Panc1 (cell line): ENCODE results near the gene CCDC69. TPM values are rescaled to one million over a fixed set of nuclear protein-coding genes. Genes with fewer than 3 reads are reported as not detected.

Experiments used
- ATAC-seq: fragments of 200-7000 bp; cut with Tn5 transposase; 2 replicates; pipeline ENCODE4 v1.9.1; 2020; ENCODE audit warnings: mild to moderate bottlenecking, moderate library complexity
- BruUV-seq: library from RNA; stranded (reverse); fragments of 400-500 nt; replicated peaks from 2 replicates; lab custom pipeline; 2021; lab: Mats Ljungman, UMichigan
- CTCF ChIA-PET: fragments of 300-600 bp; sonication (Branson Sonifier 250); formaldehyde crosslinking; loops from one replicate; lab custom pipeline; 2022; ENCODE audit warnings: antibody characterized with exemption; lab: Charles Lee
- POLR2A ChIA-PET: fragments of 300-600 bp; sonication (Branson Sonifier 250); formaldehyde crosslinking; loops from one replicate; lab custom pipeline; 2022; ENCODE audit warnings: antibody characterized with exemption; lab: Charles Lee
- DNase-seq: peaks from one replicate; pipeline ENCODE4 v3.0.0-alpha.2; 2010; ENCODE audit warnings: low read depth, low spot score
- H3K27ac ChIP-seq: 2 replicates; pipeline ENCODE4 v1.5.1; 2011; ENCODE audit warnings: mild to moderate bottlenecking, low read length, inconsistent platforms
- H3K27me3 ChIP-seq: fragments of 200-500 bp; sonication (Bioruptor generic); 2 replicates; pipeline ENCODE4 v1.6.0; 2014; ENCODE audit warnings: low read length, inconsistent platforms; ENCODE audit not compliant: control insufficient read depth, insufficient read depth
- H3K36me3 ChIP-seq: fragments of 200-500 bp; sonication (Bioruptor generic); 2 replicates; pipeline ENCODE4 v1.5.1; 2014; ENCODE audit warnings: inconsistent platforms, mild to moderate bottlenecking, low read length, moderate library complexity; ENCODE audit not compliant: control insufficient read depth, insufficient read depth
- H3K4me1 ChIP-seq: 2 replicates; pipeline ENCODE4 v1.5.1; 2011; ENCODE audit warnings: inconsistent platforms, mild to moderate bottlenecking, low read length, moderate library complexity; ENCODE audit not compliant: control insufficient read depth, insufficient read depth
- H3K4me3 ChIP-seq, 2 experiments: 2 replicates each; pipeline ENCODE4 v1.5.1; 2011 to 2012; ENCODE audit warnings: low read depth in 2 of 2, low read length in 2 of 2, mild to moderate bottlenecking in 2 of 2, inconsistent platforms in 1 of 2, moderate library complexity in 1 of 2
- H3K9me3 ChIP-seq: fragments of 200-500 bp; sonication (Bioruptor generic); 2 replicates; pipeline ENCODE4 v1.5.1; 2014; ENCODE audit warnings: low read depth, mild to moderate bottlenecking, inconsistent platforms, low read length, moderate library complexity; ENCODE audit not compliant: control insufficient read depth, insufficient read depth
- CTCF ChIP-seq: fragments of 450-650 bp; IDR thresholded peaks from 2 replicates; pipeline ENCODE4 v1.5.1; 2017; ENCODE audit warnings: mild to moderate bottlenecking
- POLR2AphosphoS5 ChIP-seq: IDR thresholded peaks from 2 replicates; pipeline ENCODE4 v1.6.1; 2012; ENCODE audit warnings: mild to moderate bottlenecking, low read depth, low read length, moderate library complexity
- REST ChIP-seq, 2 experiments: IDR thresholded peaks; 2 replicates each; pipeline ENCODE4 v1.6.1; 2011 to 2012; ENCODE audit warnings: low read depth in 2 of 2, control low read depth in 1 of 2, low read length in 1 of 2, mild to moderate bottlenecking in 1 of 2, moderate library complexity in 1 of 2; ENCODE audit not compliant: insufficient read depth in 1 of 2
- SIN3A ChIP-seq: IDR thresholded peaks from 2 replicates; pipeline ENCODE4 v1.6.1; 2012; ENCODE audit warnings: low read depth, mild to moderate bottlenecking, low read length, moderate library complexity, borderline replicate concordance; ENCODE audit not compliant: insufficient read depth
- TCF7L2 ChIP-seq: IDR thresholded peaks from 2 replicates; pipeline ENCODE4 v1.6.1; 2011; ENCODE audit warnings: mild to moderate bottlenecking, low read depth, low read length, inconsistent platforms
- in situ Hi-C: cut with HindIII; loops from 2 replicates; pipeline ENCODE4 v1.10.0; 2016; ENCODE audit warnings: low sequenced_read_pairs, low pct_unique_long_range_greater_than_20kb
- intact Hi-C: fragments of 100-400 bp; cut with micrococcal nuclease; formaldehyde crosslinking; loops from one replicate; pipeline ENCODE4 v1.10.0; 2022; ENCODE audit not compliant: unreplicated experiment
- total RNA-seq: library from RNA; stranded (reverse); gene quantifications from one replicate; pipeline ENCODE4 v1.2.1, GENCODE V29; 2021; ENCODE audit not compliant: unreplicated experiment

Gene CCDC69
- total RNA-seq, 1 experiment from 2014 or later = 2.1 TPM

- no peaks in the 10 kb centered on the region for H3K4me1 ChIP-seq
- no peak overlapping the region for H3K27ac ChIP-seq
- no peaks in the 10 kb centered on the region for H3K9me3 ChIP-seq
- ChIA-PET CTCF (no interaction called here), POLR2A (no interaction called here)
- H3K36me3 ChIP-seq = no peaks in the 10 kb centered on the region
- no peaks in the 10 kb centered on the region for H3K27me3 ChIP-seq
- in situ Hi-C loops = no loop called here
- BruUV-seq = no TSS peak
- intact Hi-C loops = no loop called here
- no peak overlapping the region for H3K4me3 ChIP-seq
- TF ChIP-seq CTCF = no peak
- TF ChIP-seq TCF7L2 = no peak
- no peak for TF ChIP-seq REST (IDR thresholded peaks at IDR 0.05; ENCODE audit: insufficient read depth in 1 of 2, low read depth in 2 of 2, low read length in 1 of 2)
- TF ChIP-seq POLR2AphosphoS5 = no peak
- TF ChIP-seq SIN3A = no peak
- ATAC-seq = peak; percentile 46; the same call in 1 of the 2 replicates
- no peak for DNase-seq
Observed at GRCh38 chr5:151213803-151214613, 9.9 kb downstream of the CCDC69 start.

GRCh38 chr5:151212406-151212798 lies 11.5 kb downstream of the CCDC69 start:
- no peak for DNase-seq
- TF ChIP-seq REST (IDR thresholded peaks at IDR 0.05; ENCODE audit: insufficient read depth in 1 of 2, low read depth in 2 of 2, low read length in 1 of 2) (no peak), CTCF (no peak), TCF7L2 (no peak), SIN3A (no peak), POLR2AphosphoS5 (no peak)
- H3K9me3 ChIP-seq = no peaks in the 10 kb centered on the region
- ChIA-PET POLR2A (no interaction called here), CTCF (no interaction called here)
- BruUV-seq = no TSS peak
- ATAC-seq = no peak
- in situ Hi-C loops = no loop called here
- no peaks in the 10 kb centered on the region for H3K27me3 ChIP-seq
- H3K4me3 ChIP-seq = no peak overlapping the region
- H3K27ac ChIP-seq = no peak overlapping the region
- no peaks in the 10 kb centered on the region for H3K4me1 ChIP-seq
- intact Hi-C loops = no loop called here
- H3K36me3 ChIP-seq = no peaks in the 10 kb centered on the region
